T-helper 2 cell treated with Interferon-gamma antibody and Interleukin-4, amounts not matched to agents 100 ng/mL and 5 ng/mL, for 36 hours (primary cell): ENCODE results near the gene CADPS. TPM values are rescaled to one million over a fixed set of nuclear protein-coding genes. Genes with fewer than 3 reads are reported as not detected.

ENCODE experiments used
- intact Hi-C: fragments of 100-400 bp; cut with micrococcal nuclease; formaldehyde crosslinking; loops from one replicate; pipeline ENCODE4 v1.15.1; 2023
- total RNA-seq: library from RNA; stranded (reverse); gene quantifications from 2 replicates; pipeline ENCODE4 v1.2.3, GENCODE V29; 2022

Gene CADPS
- total RNA-seq, 1 donor from 2014 or later = not detected

DNA sequence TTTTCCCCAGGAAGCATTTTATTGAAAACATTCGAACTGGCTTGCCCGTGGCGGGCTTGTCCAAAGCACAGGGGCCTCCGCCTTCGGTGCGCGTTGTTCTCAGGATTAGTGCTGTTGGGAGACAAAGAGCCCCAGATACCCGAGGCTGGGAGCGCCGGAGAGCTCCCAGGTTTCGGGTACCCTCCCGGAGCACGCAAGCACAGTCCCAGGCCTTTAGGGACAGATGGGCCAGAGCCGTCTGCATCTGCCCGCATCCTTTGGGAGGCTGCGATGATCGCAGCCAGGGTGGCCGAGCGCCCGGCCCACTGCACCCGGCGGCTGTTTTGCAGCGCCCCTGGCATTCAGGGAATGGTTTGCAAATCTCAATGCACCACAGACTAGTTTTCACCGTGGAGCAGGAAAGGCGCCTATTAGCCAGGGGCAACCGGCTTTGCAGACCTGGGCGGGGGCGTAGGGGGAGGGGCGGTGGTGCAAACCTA, 496.9 kb downstream of the CADPS start:
- intact Hi-C loops = loop anchor here (10.0 kb wide), 1 partner anchor 496 kb away; the partner anchor contains the start of gene CADPS

DNA sequence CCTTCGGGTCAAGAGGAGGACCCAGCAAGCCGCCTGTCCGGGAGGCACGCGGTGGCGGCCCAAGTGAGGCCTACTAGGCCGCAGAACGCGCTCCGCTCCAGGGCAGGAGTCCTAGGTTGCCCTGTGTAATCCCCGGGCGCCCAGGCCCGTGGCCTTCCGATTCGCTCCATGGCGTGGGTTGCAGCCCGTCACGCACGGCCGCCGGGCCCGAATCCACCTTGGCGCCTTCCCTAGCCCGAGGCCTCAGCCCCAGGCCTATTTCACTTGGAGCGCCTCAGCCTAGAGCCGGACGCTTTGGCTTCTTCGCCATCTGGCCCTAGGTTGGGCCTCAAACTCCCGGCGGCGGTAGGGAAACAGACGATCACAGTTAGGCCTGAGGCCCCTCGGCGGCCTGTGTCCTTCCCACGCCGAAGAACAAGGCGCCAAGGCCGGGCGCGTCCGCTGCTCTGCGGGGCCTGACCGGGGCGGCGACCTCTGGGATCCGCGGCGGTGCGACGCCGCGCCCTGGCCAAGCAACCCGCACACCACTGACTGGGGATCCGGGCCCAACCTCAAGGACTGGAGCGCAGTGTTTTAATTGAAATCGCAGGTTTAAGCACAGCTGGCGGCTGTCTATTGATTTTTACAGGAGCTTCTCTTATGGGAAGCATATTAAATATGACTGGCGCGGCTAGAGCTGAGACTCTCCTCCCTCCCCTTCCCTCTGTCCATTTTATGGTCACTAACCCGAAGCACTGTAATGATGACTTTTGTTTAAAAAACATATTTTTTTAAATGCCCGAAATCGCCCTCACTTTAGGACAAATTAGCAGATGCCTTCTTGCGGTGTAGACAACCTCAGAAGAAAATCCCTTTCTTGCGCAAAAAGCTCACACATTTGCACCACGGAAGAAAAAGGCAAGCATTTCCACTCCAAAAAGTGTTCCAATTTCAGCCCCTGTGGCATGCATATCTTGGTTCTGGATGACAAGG, 498.0 kb downstream of the CADPS start:
- intact Hi-C loops = loop anchor here (10.0 kb wide), 1 partner anchor 498 kb away; the partner anchor contains the start of gene CADPS

DNA sequence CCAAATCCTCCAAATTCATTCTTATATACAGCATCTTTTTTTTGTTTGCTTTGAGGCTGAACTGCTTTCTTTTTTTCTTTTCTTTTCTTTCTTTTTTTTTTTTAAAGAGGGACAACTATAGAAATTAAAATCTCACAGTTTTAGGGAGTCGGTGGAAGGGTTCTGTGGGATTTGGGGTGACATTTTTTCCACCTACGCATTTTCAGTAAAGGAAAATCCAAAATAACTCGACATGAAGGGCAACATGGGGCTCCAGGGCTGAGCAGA, 498.8 kb downstream of the CADPS start:
- intact Hi-C loops = loop anchor here (10.0 kb wide), 1 partner anchor 498 kb away; the partner anchor contains the start of gene CADPS

DNA sequence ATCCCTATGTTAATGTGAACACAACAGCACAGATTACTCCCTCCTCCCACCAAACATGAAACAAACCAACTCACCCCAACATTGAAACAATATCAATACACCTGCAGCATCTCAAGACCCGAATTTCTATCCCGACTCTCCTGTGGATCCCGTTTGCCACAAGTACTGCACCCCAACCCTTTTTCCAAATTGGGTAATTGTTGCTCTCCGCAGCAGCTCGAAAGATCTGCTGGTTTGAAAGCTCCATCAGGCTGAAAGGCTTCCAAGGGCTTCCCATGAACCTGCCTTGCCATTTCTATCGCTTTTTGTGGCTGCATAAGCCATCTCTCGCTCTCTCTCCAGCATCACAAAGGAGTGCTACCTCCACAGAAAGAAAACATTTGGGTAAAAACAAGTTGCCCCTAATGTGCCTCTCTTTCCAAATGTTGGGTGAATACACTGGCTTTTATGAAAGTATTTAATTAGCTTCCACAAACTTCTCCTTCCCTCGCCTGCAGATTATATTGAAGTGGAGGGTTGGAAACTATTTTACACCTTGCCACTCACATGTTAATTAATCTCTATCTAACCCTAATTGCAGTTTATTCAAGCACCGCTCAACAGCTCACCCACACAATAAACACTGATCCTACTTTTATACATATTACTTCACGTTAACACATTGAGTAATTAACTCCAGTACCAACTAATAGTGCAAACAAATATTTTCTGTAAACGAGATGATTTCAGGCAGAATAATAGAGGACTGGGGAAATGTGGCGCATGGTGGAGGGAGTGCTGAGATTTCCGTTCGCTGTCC, 499.4 kb downstream of the CADPS start:
- intact Hi-C loops = loop anchor here (10.0 kb wide), 1 partner anchor 499 kb away; the partner anchor contains the start of gene CADPS

DNA sequence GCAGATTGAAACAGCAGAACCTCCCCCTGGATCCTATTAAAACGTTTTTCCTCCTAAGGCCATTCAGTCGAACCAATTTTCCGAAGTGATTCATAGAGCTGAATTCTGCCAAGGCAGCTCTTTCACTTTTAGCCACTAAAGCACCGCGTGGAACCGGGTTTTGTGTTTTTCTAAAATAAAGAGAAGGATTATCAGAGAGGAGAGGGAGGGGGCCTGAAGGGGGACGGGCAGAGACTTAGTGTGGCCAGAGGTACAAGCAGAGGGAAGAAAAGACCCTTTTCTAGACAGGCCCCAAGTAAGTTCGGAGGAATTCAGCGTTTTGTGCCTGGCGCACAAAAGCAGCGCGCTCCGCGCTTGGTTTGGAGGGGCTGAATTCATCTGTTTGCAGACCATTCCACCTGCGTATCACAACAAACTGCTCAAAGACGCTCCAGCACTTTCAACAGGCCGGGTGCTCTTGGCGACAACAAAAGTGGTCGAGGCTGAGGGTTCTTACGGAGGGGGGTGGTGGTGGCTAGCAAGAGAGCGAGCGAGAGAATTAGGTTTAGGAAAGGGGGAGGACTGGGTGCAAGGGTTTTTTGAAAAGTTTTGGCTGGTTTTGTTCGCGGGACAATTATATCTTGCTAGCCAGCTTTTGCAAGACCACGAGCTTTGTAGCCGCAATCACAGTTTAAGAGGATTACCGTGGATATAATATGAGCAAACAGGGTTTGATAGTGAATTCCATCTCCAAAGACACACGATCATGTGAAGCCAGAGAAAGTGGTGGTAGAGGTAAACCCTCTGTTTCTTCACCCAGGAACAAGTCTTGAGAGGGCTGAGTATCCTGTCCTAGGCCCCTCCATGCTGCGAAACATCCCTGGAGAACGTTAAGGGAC, 500.6 kb downstream of the CADPS start:
- intact Hi-C loops = loop anchor here (10.0 kb wide), 1 partner anchor 500 kb away; the partner anchor contains the start of gene CADPS

DNA sequence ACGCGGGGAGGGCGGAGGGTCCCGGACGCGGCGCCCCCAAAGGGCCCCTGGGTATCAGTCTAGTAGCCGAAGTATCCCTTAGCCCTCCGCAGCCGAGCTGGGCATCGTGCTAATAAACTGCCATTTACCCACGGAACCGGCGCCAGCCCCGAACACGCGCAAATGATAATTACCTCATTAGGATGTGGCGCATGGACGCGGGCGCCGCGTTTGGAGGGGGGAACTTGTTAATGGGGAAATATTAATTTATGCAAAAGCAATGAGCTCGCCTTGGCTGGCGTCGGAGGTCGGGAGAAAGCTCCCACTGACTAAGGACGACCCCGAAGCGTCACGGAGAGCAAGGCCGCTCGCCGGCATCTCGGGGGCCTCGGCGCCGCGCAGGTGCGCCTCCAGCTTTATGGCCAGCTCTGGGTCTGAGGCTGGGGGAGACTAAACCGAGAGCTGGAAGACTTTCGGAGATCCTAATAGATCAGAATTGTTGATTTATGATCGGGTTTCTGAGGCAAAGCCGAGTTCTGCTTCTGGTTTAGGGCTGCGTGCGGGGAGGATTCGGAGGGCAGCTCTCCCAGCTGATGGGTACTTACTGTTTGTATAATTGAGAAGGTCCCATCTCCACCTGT, 501.4 kb downstream of the CADPS start:
- intact Hi-C loops = loop anchor here (10.0 kb wide), 1 partner anchor 501 kb away; the partner anchor contains the start of gene CADPS

DNA sequence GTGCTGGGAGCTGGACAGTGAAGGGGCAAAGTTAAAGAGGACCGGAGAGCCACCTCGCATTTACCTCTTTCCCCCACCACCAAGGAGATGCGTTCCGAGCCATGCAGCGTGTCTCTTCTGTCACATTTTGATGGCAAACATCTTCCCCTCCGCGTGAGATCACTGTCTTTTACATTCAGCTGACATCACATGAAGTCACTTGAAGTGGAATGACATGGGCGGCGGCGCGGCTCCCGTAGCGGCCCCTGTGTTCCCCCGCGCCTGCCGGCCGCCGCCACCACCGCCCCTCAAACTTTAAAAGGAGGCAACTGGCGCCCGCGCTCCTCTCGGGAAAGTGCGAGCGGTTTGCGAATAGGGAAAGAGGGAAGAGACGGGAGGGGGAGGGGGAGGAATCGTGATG, 502.0 kb downstream of the CADPS start, which contains the start of gene FEZF2:
Gene FEZF2 (minus strand): TSS at position 336 of the 400 bp plus-strand sequence. CDS start 682 bp downstream, outside the sequence.
- intact Hi-C loops = loop anchor here (10.0 kb wide), 1 partner anchor 502 kb away; the partner anchor contains the start of gene CADPS

DNA sequence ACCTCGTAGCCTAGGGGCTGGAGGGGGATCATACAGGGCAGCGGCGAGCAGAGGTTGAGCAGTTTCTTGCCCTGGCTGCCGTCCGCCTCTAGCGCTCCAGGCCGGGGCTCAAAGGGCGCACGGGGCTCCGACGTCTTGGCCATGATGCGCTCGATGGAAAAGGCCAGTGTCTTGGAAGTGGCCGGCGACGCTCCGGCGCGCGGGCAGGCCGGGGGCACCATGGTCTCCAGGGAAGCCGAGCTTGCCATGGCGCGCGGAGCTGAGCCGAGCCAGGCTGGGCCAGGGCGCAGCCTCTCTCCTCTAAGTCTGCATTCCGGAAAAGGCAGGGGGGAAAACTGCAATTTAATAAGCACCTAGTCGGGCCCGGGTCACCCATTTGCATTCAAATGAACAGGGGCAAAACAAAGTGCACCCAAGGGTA, 502.6 kb downstream of the CADPS start:
- intact Hi-C loops = loop anchor here (10.0 kb wide), 1 partner anchor 502 kb away; the partner anchor contains the start of gene CADPS

DNA sequence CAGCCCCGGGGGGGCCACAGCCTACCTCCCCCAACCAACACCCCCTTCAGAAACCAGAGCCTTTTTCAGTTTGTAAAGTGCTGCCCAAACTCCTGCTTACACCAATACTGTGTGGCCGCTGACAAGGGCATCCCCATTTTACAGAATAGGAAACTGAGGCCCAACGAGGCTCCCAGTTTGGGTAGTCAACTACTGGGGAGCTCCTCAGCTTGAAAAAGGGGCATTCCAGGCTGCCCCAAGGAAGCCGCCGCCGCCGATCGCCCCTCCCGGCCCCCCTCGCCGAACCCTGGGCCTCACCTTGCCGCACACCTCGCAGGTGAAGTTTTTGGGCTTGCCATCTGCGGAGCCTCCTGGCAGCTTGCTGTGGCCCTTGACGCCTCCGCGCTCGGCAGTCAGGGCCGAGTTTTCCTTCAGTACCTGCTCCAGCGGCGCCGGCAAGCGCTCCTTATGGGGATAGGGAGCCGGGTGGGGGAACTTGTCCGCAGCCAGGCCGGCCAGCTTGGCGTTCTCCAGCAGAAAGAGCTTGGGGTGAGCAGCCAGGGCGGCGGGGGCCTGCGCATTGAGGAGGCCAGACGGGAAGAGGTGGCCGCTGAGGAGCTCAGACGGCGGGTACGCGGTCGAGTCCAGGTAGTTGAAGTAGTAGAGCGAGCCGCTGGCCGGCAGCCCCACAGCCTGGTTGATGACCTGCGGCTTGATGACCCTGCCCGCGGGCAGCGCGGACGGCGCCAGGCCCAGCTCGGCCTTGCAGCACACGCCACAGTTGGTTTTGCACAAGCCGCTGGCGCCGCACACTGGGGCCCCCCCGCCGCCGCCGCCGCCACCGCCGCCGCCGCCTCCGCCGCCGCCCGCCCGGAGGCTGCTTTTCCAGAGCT, 503.3 kb downstream of the CADPS start:
- intact Hi-C loops = loop anchor here (10.0 kb wide), 1 partner anchor 503 kb away; the partner anchor contains the start of gene CADPS

DNA sequence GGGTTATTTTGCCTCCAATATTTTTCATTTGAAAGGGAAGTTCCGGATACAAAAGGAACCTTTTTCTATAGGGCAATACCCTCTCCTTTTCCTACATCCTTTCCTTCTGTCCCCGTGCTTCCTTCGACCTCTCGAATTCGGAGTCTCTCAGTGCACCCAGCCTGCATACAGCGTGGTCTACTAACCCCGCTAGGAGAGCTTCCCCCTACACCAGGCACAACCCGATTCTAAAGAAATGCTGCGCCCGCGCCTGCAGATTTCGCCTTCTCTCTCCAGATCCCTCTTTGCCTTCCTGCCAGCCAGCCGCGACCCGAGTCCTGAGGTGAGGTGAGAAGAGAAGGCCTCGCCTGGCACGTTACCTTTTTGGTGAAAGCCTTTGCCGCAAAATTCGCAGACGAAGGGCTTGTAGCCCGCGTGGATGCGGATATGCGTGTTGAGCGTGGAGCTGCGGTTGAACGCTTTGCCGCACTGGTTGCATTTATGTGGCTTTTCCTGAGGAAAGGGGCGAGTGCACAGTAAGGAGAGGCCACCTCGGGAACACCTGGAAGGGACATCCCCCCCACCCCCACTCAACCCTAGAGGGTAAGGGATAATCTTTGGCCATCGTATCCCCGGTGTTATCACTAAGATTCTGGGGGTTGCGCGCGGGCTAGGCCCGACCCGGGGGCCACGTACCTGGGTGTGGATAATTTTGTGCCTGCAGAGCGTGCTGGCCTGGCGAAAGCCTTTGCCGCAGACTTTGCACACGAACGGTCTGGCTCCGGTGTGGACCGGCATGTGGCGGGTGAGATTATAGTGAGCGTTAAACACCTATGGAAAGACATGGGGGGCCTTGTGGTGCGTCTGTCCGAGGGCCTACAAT, 504.1 kb downstream of the CADPS start:
- intact Hi-C loops = loop anchor here (10.0 kb wide), 1 partner anchor 504 kb away; the partner anchor contains the start of gene CADPS

DNA sequence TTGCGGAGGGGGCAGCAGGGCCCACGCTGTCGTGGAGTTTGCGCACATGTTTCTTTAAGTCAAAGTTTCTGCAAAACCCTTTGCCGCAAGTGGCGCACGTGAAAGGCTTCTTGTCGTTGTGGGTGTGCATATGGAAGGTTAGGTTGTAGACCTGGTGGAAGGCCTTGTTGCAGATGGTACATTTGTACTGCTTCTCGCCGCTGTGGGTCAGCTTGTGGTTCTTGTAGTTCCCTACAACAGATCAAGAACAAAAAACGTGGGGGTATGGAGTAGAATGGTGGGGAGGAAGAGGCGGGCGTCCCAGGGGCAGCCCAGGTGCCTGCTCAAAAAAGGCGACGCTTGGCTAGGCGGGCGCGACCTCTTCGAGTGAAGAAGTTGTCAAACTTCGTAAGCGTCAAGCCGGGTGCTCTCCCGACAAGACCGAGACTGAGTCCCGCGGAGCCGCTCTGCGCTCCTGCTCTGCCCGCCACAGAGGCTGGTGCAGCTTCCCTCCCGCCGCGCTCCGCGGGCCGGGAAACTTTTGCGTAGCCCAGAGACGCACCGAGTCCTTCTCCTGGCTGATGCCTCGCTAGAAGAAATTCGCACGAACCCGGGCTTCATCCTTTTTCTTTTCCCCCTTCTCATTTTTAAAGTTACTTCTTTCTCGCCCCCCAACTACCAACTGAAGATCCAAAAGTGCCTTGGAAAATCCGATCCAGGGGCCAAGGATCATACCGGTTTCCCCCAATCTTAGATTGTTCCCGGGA, 504.9 kb downstream of the CADPS start:
- intact Hi-C loops = loop anchor here (10.0 kb wide), 1 partner anchor 505 kb away; the partner anchor contains the start of gene CADPS

DNA sequence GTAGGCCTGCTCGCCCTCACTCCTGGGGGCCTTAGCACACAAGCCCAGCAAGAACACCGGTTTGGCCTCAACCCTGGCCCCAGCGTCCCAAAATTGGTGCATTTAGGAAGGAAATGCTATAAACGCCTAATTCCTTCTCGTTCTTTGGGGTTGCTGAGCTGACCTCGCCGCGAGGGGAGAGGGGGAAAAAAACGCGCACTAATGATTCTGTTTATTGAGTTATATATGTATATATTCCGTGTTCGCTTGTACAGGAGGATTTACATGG, 505.8 kb downstream of the CADPS start:
- intact Hi-C loops = no loop called here

DNA sequence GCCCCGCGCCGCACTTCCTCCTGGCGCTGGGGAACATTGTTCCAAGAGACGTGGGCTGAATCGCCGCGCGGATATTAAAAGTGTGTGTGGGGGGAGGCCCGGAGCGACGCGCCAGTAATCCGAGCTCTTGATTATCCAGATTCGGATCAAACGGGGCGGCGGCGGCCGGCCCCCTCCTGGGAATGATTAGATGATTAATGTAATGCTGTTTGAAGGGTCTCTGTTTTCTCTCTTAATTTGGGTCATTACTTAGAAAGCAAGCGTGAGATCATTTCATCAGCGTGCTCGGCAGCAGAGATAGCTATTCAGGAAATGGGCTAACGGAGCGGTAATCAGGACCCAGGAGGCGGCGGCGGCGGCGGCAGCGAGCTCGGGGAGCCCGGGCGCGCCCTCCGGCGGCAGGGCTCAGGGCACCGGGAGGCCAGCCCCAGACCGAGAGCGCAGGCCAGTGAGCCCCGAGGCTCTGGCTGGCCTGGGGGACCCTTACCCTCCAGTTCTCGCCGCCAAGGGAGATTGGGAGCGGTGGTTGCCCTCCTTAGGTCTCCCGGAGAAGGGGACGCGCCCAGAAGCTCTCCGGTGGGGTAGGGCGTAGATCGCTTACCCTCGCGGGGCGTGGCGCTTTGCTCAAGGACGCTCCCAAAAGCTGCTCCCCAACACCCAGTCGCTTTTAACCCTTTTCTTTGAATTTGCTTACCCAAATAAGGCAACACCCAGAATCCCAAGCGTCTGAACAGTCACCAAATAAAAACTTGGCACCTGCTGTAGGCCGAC, 506.3 kb downstream of the CADPS start:
- intact Hi-C loops = no loop called here

DNA sequence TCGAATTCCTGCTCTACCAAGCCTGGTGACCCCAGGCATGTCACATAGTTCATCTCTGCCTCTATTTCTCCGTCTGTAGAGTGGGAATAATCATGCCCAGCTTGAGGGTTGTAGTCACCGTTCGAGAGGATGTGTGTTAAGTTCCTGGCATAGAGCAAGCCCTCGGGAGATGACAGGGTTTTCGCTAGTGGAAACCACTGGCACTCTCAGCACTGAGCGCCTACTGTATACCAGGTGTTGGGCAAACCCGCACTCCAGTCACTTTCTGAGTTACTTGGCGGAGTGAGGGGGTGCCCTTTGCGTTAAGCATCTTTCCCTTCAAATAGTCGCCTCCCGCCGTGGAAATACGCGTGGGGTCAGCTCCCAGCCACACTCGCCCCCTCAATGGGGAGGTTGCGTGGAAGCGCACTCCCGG, 506.9 kb downstream of the CADPS start:
- intact Hi-C loops = no loop called here

DNA sequence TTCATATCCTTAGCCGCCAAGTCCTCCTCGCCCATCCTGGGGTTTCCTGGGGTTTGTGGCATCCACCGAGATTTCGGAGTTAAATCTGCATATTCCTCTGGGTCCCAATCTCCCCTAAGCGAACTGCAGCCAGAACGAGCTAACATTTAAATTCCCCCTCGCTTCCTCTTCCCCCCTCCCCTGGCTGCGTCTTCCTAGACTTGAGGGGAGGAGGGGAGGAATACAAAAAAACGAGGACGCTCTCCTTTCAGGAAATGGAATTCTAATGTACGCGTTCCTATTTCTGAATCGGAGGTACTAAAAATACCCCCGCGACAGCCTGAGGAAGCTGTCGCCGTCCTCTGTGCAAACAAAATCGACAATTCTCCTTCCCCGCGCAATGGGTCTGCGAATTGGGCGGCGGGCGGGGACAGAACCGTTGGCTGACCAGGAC, 507.4 kb downstream of the CADPS start:
- intact Hi-C loops = no loop called here

DNA sequence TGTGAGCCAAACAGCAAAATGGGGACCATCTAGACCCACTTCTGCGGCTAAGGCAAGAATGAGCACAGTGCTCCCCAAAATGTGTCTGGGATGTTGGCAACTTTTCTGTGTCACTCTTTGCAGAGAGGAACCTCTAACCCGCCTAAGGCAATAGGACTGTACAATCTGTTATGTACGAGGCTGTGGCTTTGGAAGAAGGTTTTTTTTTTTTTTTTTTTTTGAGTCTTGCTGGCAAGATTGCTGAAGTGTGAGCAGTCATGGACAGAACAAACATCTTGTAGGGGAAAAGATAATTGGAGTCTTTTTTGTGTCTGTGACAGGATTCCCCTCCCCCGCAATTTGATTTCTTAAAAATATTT, 509.1 kb downstream of the CADPS start:
- intact Hi-C loops = no loop called here
